Fibroblast of lung (primary cell): ENCODE data around the gene ZNF700. TPM values are rescaled to one million over a fixed set of nuclear protein-coding genes. Genes with fewer than 3 reads are reported as not detected.

Experiments
- DNase-seq, 2 donors: peaks; one replicate each; pipeline versions ENCODE4 v3.0.0 to v3.0.0-alpha.2; 2010; ENCODE audit warnings: low read depth in 2 of 2
- H2AFZ ChIP-seq: 2 replicates; pipeline ENCODE4 v1.5.1; 2012; ENCODE audit warnings: low read length, control low read depth, inconsistent platforms
- H3K27ac ChIP-seq: 2 replicates; pipeline ENCODE4 v1.5.1; 2011; ENCODE audit warnings: low read length, control low read depth; ENCODE audit not compliant: insufficient read depth
- H3K27me3 ChIP-seq: 2 replicates; pipeline ENCODE4 v1.5.1; 2011; ENCODE audit warnings: mild to moderate bottlenecking, low read length; ENCODE audit not compliant: control insufficient read depth, insufficient read depth
- H3K36me3 ChIP-seq: 2 replicates; pipeline ENCODE4 v1.5.1; 2011; ENCODE audit warnings: low read length; ENCODE audit not compliant: control insufficient read depth, insufficient read depth
- H3K4me1 ChIP-seq: 2 replicates; pipeline ENCODE4 v1.5.1; 2011; ENCODE audit warnings: low read length; ENCODE audit not compliant: control insufficient read depth, insufficient read depth; ENCODE audit errors: extremely low read depth
- H3K4me2 ChIP-seq: 2 replicates; pipeline ENCODE4 v1.5.1; 2011; ENCODE audit warnings: low read length, control low read depth; ENCODE audit not compliant: insufficient read depth; ENCODE audit errors: extremely low read depth
- H3K4me3 ChIP-seq, 4 experiments: fragments of 200-600 bp in 1 of 4; sonication (generic) in 1 of 4; replicated peaks in 1 of 4; 2 replicates each; pipeline ENCODE4 v1.5.1; 2011 to 2016; ENCODE audit warnings: low read length in 4 of 4, low read depth in 3 of 4, mild to moderate bottlenecking in 3 of 4, control low read depth in 2 of 4, inconsistent platforms in 1 of 4, mixed read lengths in 1 of 4; ENCODE audit not compliant: insufficient read depth in 1 of 4; ENCODE audit errors: control extremely low read depth in 1 of 4
- H3K79me2 ChIP-seq: 2 replicates; pipeline ENCODE4 v1.5.1; 2012; ENCODE audit warnings: mild to moderate bottlenecking, low read length, inconsistent platforms; ENCODE audit not compliant: control insufficient read depth, insufficient read depth
- H3K9ac ChIP-seq: 2 replicates; pipeline ENCODE4 v1.5.1; 2011; ENCODE audit warnings: mild to moderate bottlenecking, low read length, control low read depth; ENCODE audit not compliant: insufficient read depth
- H3K9me3 ChIP-seq: 2 replicates; pipeline ENCODE4 v1.5.1; 2012; ENCODE audit warnings: low read depth, low read length; ENCODE audit not compliant: control insufficient read depth, insufficient read depth
- H4K20me1 ChIP-seq: 2 replicates; pipeline ENCODE4 v1.5.1; 2011; ENCODE audit warnings: low read length; ENCODE audit not compliant: control insufficient read depth, insufficient read depth; ENCODE audit errors: extremely low read depth
- CTCF ChIP-seq, 2 donors: IDR thresholded peaks in 1 of 2; conservative IDR thresholded peaks in 1 of 2; 1 replicate in 1 of 2; 2 replicates in 1 of 2; pipeline ENCODE4 v1.5.1; 2011 to 2012; ENCODE audit warnings: low read length in 2 of 2, control low read depth in 1 of 2, inconsistent platforms in 1 of 2, low read depth in 1 of 2, mild to moderate bottlenecking in 1 of 2
- EZH2 ChIP-seq: IDR thresholded peaks from 2 replicates; pipeline ENCODE4 v1.5.1; 2012; ENCODE audit warnings: low read length, control low read depth, mild to moderate bottlenecking; ENCODE audit errors: missing control alignments
- polyA plus RNA-seq, 2 donors: library from polyadenylated mRNA; depleted of rRNA in 1 of 2; stranded (reverse) in 1 of 2; unstranded in 1 of 2; fragments of >200 nt; gene quantifications; 2 replicates each; pipeline ENCODE4 v1.2.1, GENCODE V29; 2011 to 2012; ENCODE audit warnings: missing spikeins in 1 of 2
- total RNA-seq: library from RNA; depleted of rRNA; stranded (reverse); fragments of >200 nt; gene quantifications from 2 replicates; pipeline ENCODE4 v1.2.1, GENCODE V29; 2014

ZNF700 gene
- total and polyA plus RNA-seq, 2 donors (not counting 1 experiment from before 2014, with no cell fraction given) = 5.7 to 12.4 TPM

DNA sequence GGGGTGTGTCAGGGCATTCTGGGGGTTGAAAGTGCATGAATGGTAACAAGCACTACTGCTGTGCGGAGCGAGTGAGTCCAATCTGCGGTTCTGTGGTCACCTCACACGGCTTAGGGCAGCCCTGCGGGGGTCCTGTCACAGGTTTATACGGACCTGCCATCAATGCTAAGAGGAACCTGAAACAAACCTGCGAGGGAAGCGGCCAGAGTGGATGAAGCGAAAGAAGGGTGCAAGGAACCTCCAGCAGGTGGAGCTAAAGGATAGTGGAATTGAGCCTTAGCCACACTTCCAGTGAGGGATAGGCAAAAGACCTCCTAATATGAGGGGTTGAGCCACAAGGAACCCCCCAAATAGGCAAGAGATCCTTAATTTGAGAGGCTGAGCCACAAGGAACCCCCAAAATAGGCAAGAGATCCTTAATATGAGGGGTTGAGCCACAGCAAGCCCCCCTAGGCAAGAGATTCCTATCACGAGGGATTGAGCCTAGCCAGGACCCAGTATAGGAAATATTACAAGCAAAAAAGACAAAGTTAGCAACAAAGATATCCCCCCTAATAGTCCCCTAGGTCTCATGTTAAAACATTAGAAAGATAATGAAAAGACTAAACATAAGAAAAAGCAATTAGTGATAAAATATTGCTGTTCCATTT lies 43.6 kb upstream of the ZNF700 start:
- no peaks in the 10 kb centered on the region for H3K79me2 ChIP-seq
- peak; percentile 28 to 62 for DNase-seq
- no peaks in the 10 kb centered on the region for H3K27me3 ChIP-seq
- H3K9me3 ChIP-seq = no peaks in the 10 kb centered on the region
- no peaks in the 10 kb centered on the region for H3K4me1 ChIP-seq
- H3K9ac ChIP-seq = no peak overlapping the region
- peak overlapping the region; percentile 20 for H3K4me2 ChIP-seq
- no peaks in the 10 kb centered on the region for H4K20me1 ChIP-seq
- no peak overlapping the region for H2AFZ ChIP-seq
- H3K36me3 ChIP-seq = no peaks in the 10 kb centered on the region
- peak; percentile 74 to 83 for TF ChIP-seq CTCF (conservative IDR thresholded peaks at IDR 0.05 in 1 of 2, IDR thresholded peaks at IDR 0.05 in 1 of 2; ENCODE audit: low read depth in 1 of 2, low read length in 2 of 2)
- no peak for TF ChIP-seq EZH2
- H3K4me3 ChIP-seq = no peak overlapping the region
- H3K27ac ChIP-seq = no peak overlapping the region

GRCh38 chr19:11882606-11883005 lies 42.3 kb upstream of the ZNF700 start:
- Histone ChIP-seq H3K4me3 (no peak overlapping the region), H3K4me1 (no peaks in the 10 kb centered on the region), H3K79me2 (no peaks in the 10 kb centered on the region), H3K36me3 (no peaks in the 10 kb centered on the region), H3K9ac (no peak overlapping the region), H3K27me3 (no peaks in the 10 kb centered on the region), H3K9me3 (no peaks in the 10 kb centered on the region), H4K20me1 (no peaks in the 10 kb centered on the region), H3K27ac (no peak overlapping the region), H2AFZ (no peak overlapping the region), H3K4me2 (no peak overlapping the region)
- no peak for DNase-seq
- no peak for TF ChIP-seq CTCF (conservative IDR thresholded peaks at IDR 0.05 in 1 of 2, IDR thresholded peaks at IDR 0.05 in 1 of 2; ENCODE audit: low read depth in 1 of 2, low read length in 2 of 2)
- no peak for TF ChIP-seq EZH2

DNA sequence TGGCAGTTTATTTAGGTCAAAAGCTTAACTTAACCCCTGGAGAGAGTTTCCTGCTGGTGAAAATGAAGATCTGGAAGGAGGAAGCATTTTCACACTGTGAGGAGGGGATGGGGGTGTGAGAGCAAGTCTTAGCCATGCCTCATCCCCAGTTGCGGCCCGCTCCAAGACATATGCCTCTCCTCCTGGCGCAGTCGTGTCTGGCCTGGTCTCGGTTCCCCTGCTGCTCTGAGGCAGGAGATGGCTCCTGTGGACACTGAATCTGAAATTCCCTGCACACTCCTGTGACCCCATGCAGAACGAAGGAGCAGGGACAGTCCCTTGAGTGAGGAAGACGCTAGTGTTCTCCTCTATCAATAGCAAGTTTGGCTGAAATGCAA lies 37.7 kb upstream of the ZNF700 start:
- H3K27ac ChIP-seq = no peak overlapping the region
- no peaks in the 10 kb centered on the region for H3K36me3 ChIP-seq
- H3K9ac ChIP-seq = no peak overlapping the region
- no peaks in the 10 kb centered on the region for H3K27me3 ChIP-seq
- peak overlapping the region; percentile 90 for H3K4me2 ChIP-seq
- H3K4me3 ChIP-seq = peak overlapping the region in 3 of 4 experiments; percentile 69 to 94 (median 84)
- no peaks in the 10 kb centered on the region for H4K20me1 ChIP-seq
- H2AFZ ChIP-seq = peak overlapping the region; percentile 97
- TF ChIP-seq CTCF (conservative IDR thresholded peaks at IDR 0.05 in 1 of 2, IDR thresholded peaks at IDR 0.05 in 1 of 2; ENCODE audit: low read depth in 1 of 2, low read length in 2 of 2) = no peak
- no peak for TF ChIP-seq EZH2
- H3K4me1 ChIP-seq = no peaks in the 10 kb centered on the region
- DNase-seq = peak in 1 of 2 donors; percentile 24
- no peaks in the 10 kb centered on the region for H3K79me2 ChIP-seq
- no peaks in the 10 kb centered on the region for H3K9me3 ChIP-seq
